GM21825 (cell line): ENCODE results near the gene PPM1E.

Experiments used
- ATAC-seq: cut with Tn5 transposase; IDR thresholded peaks from one replicate; pipeline ENCODE4 v1.9.1; 2021; ENCODE audit warnings: mild to moderate bottlenecking, moderate library complexity; ENCODE audit not compliant: unreplicated experiment

PPM1E gene

DNA sequence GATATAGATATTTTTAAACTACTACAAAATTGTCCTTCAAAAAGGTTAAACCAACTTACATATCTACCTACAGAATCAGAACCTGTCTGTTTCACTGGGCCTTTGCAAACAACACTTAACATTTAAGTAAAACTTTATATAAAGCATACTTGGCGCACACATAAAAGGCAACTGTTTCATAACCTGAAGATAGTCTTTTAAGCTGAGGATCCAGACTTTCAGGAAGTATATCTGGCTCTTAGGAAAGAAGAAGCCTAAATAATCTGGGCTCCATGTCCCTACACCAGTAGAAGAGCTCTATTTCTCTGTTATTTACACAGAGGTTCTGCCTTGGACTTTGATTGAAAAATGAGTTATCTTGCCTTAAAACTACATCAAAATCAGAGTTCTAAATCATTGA is 275.2 kb downstream of the PPM1E start:
- ATAC-seq: no peak
